NB4 (cell line): ENCODE measurements around the gene HDX.
"Not testable (repeated sequence)": the region's sequence is repeated elsewhere in the genome, so short reads cannot be mapped to it uniquely, and the experiment has no call there.

Experiments used
- DNase-seq: peaks from one replicate; pipeline ENCODE4 v3.0.0; 2010; ENCODE audit warnings: low read depth
- H3K4me3 ChIP-seq: one replicate; pipeline ENCODE4 v1.5.1; 2011; ENCODE audit warnings: mild to moderate bottlenecking, low read depth, low read length, moderate library complexity
- CTCF ChIP-seq: IDR thresholded peaks from one replicate; pipeline ENCODE4 v1.5.1; 2012; ENCODE audit warnings: low read depth, low read length
- MAX ChIP-seq: IDR thresholded peaks from 2 replicates; pipeline ENCODE4 v1.6.1; 2011; ENCODE audit warnings: low read depth, low read length
- MYC ChIP-seq: IDR thresholded peaks from 2 replicates; pipeline ENCODE4 v1.6.1; 2011; ENCODE audit warnings: low read depth, low read length
- POLR2A ChIP-seq: IDR thresholded peaks from 2 replicates; pipeline ENCODE4 v1.6.1; 2011; ENCODE audit warnings: mild to moderate bottlenecking; ENCODE audit not compliant: insufficient read length; ENCODE audit errors: extremely low read depth

HDX gene

GRCh38 chrX:84501798-84502628 is at the start of gene HDX:
TSS of gene HDX (minus strand) at chrX:84502453. CDS start at chrX:84475397, 27,056 bp downstream.
- no peak within 1 kb of the TSS for H3K4me3 ChIP-seq
- TF ChIP-seq POLR2A: no peak
- no peak for TF ChIP-seq MAX
- TF ChIP-seq CTCF: no peak
- TF ChIP-seq MYC: no peak
- DNase-seq: no peak

GRCh38 chrX:84541315-84541714 is 39.1 kb upstream of the HDX start:
- not testable (repeated sequence) for H3K4me3 ChIP-seq, DNase-seq

GRCh38 chrX:84537627-84538026 is 35.4 kb upstream of the HDX start:
- DNase-seq, H3K4me3 ChIP-seq: not testable (repeated sequence)

- no peak overlapping the region for H3K4me3 ChIP-seq
- TF ChIP-seq POLR2A: no peak
- no peak for TF ChIP-seq MYC
- TF ChIP-seq CTCF: no peak
- TF ChIP-seq MAX: no peak
Measured at GRCh38 chrX:84488426-84488825, 13.8 kb downstream of the HDX start.

GRCh38 chrX:84487365-84488353 is 14.6 kb downstream of the HDX start:
- TF ChIP-seq MAX (no peak), POLR2A (no peak), MYC (no peak), CTCF (no peak)
- DNase-seq: no peak
- H3K4me3 ChIP-seq: no peak overlapping the region

More at GRCh38 chrX:84488426-84488825, 13.8 kb downstream of the HDX start:
- no peak for DNase-seq

GRCh38 chrX:84479086-84479485 is 23.2 kb downstream of the HDX start:
- H3K4me3 ChIP-seq: no peak overlapping the region
- TF ChIP-seq MAX (no peak), MYC (no peak)
- no peak for DNase-seq

GRCh38 chrX:84477114-84477513 is 25.1 kb downstream of the HDX start:
- no peak for DNase-seq
- TF ChIP-seq MYC (no peak), POLR2A (no peak), MAX (no peak), CTCF (no peak)
- H3K4me3 ChIP-seq: no peak overlapping the region
